ENCODE measurements around the gene RTKN2.
"Not testable (repeated sequence)": the region's sequence is repeated elsewhere in the genome, so short reads cannot be mapped to it uniquely, and the experiment has no call there.

Gene RTKN2

GRCh38 chr10:62259998-62260397 lies 8.6 kb downstream of the RTKN2 start:
- no peak for DNase-seq (ENCODE audit: low read depth in 2 of 2)

- no peak for DNase-seq (ENCODE audit: low read depth in 2 of 2)
Observed at GRCh38 chr10:62259456-62259855, 9.2 kb downstream of the RTKN2 start.

GRCh38 chr10:62258926-62259325 lies 9.7 kb downstream of the RTKN2 start:
- no peak for DNase-seq (ENCODE audit: low read depth in 2 of 2)

GRCh38 chr10:62253704-62254103 lies 14.9 kb downstream of the RTKN2 start:
- no peak for DNase-seq (ENCODE audit: low read depth in 2 of 2)

- DNase-seq (ENCODE audit: low read depth in 2 of 2) = no peak
Observed at GRCh38 chr10:62252051-62252450, 16.6 kb downstream of the RTKN2 start.

GRCh38 chr10:62250594-62251198 lies 17.9 kb downstream of the RTKN2 start:
- DNase-seq (ENCODE audit: low read depth in 2 of 2) = no peak

GRCh38 chr10:62249957-62250356 lies 18.7 kb downstream of the RTKN2 start:
- no peak for DNase-seq (ENCODE audit: low read depth in 2 of 2)

GRCh38 chr10:62248465-62248864 lies 20.2 kb downstream of the RTKN2 start:
- no peak for DNase-seq (ENCODE audit: low read depth in 2 of 2)

GRCh38 chr10:62244785-62245467 lies 23.7 kb downstream of the RTKN2 start:
- DNase-seq (ENCODE audit: low read depth in 2 of 2) = no peak

GRCh38 chr10:62244088-62244487 lies 24.6 kb downstream of the RTKN2 start:
- no peak for DNase-seq (ENCODE audit: low read depth in 2 of 2)

GRCh38 chr10:62243647-62243997 lies 25.0 kb downstream of the RTKN2 start:
- DNase-seq (ENCODE audit: low read depth in 2 of 2) = no peak

- DNase-seq (ENCODE audit: low read depth in 2 of 2) = peak; percentile 84
Observed at GRCh38 chr10:62242965-62243646, 25.5 kb downstream of the RTKN2 start.

- not testable (repeated sequence) for DNase-seq (ENCODE audit: low read depth in 2 of 2)
Observed at GRCh38 chr10:62241521-62241920, 27.1 kb downstream of the RTKN2 start.

- DNase-seq (ENCODE audit: low read depth in 2 of 2) = no peak
Observed at GRCh38 chr10:62239994-62240393, 28.6 kb downstream of the RTKN2 start.

- no peak for DNase-seq (ENCODE audit: low read depth in 2 of 2)
Observed at GRCh38 chr10:62238880-62239279, 29.8 kb downstream of the RTKN2 start.

GRCh38 chr10:62237966-62238365 lies 30.7 kb downstream of the RTKN2 start:
- DNase-seq (ENCODE audit: low read depth in 2 of 2) = no peak

GRCh38 chr10:62237506-62237905 lies 31.1 kb downstream of the RTKN2 start:
- no peak for DNase-seq (ENCODE audit: low read depth in 2 of 2)

- DNase-seq (ENCODE audit: low read depth in 2 of 2) = no peak
Observed at GRCh38 chr10:62234077-62234605, 34.5 kb downstream of the RTKN2 start.

- no peak for DNase-seq (ENCODE audit: low read depth in 2 of 2)
Observed at GRCh38 chr10:62233356-62234076, 35.1 kb downstream of the RTKN2 start.

GRCh38 chr10:62231805-62232204 lies 36.8 kb downstream of the RTKN2 start:
- no peak for DNase-seq (ENCODE audit: low read depth in 2 of 2)

- DNase-seq (ENCODE audit: low read depth in 2 of 2) = peak; percentile 88 to 92
Observed at GRCh38 chr10:62231371-62231770, 37.3 kb downstream of the RTKN2 start.

Data from fibroblast of skin of left biceps (primary cell).